Endothelial cell of umbilical vein (primary cell): ENCODE data around the gene AP5Z1. TPM values are rescaled to one million over a fixed set of nuclear protein-coding genes. Genes with fewer than 3 reads are reported as not detected.

ENCODE experiments used
- BruUV-seq: library from RNA; stranded (reverse); fragments of 400-500 nt; replicated peaks from 2 replicates; lab custom pipeline; 2021; lab: Mats Ljungman, UMichigan
- CTCF ChIA-PET: fragments of 300-600, 350-600 bp; sonication (Branson Sonifier 250); formaldehyde crosslinking; loops from one replicate; lab custom pipeline; 2021; ENCODE audit warnings: antibody characterized with exemption, inconsistent platforms; lab: Charles Lee
- POLR2A ChIA-PET: fragments of 300-600, 350-600 bp; sonication (Branson Sonifier 250); formaldehyde crosslinking; loops from one replicate; lab custom pipeline; 2021; ENCODE audit warnings: antibody characterized with exemption, inconsistent platforms; lab: Charles Lee
- DNase-seq: peaks from one replicate; pipeline ENCODE4 v3.0.0-alpha.2; 2011; ENCODE audit warnings: low read depth, low spot score
- FAIRE-seq: peaks from 2 replicates; lab custom pipeline; 2011; peaks lifted over from hg19 to GRCh38; lab: Jason Lieb, UNC
- H2AFZ ChIP-seq: 2 replicates; pipeline ENCODE4 v1.6.0; 2012; ENCODE audit warnings: low read depth, low read length, control low read depth, inconsistent platforms
- H3K27ac ChIP-seq: 2 replicates; pipeline ENCODE4 v1.5.1; 2011; ENCODE audit warnings: low read depth, mild to moderate bottlenecking, control low read depth, low read length, moderate library complexity; ENCODE audit not compliant: insufficient read depth
- H3K27me3 ChIP-seq, 2 experiments: 2 replicates each; pipeline versions ENCODE4 v1.6.0 to v1.6.1; 2011; ENCODE audit warnings: low read length in 2 of 2, mixed read lengths in 1 of 2; ENCODE audit not compliant: control insufficient read depth in 2 of 2, insufficient read depth in 2 of 2
- H3K36me3 ChIP-seq, 2 experiments: 2 replicates in 1 of 2; 3 replicates in 1 of 2; pipeline ENCODE4 v1.5.1; 2011; ENCODE audit warnings: low read length in 2 of 2, mild to moderate bottlenecking in 1 of 2, moderate library complexity in 1 of 2; ENCODE audit not compliant: control insufficient read depth in 2 of 2, insufficient read depth in 2 of 2; ENCODE audit errors: extremely low read depth in 1 of 2
- H3K4me1 ChIP-seq: 3 replicates; pipeline ENCODE4 v1.5.1; 2011; ENCODE audit warnings: mild to moderate bottlenecking, low read length; ENCODE audit not compliant: control insufficient read depth, insufficient read depth; ENCODE audit errors: extremely low read depth
- H3K4me2 ChIP-seq: 2 replicates; pipeline ENCODE4 v1.6.1; 2011; ENCODE audit warnings: low read length, control low read depth, mixed read lengths; ENCODE audit not compliant: insufficient read depth
- H3K4me3 ChIP-seq, 3 experiments: fragments of 200-600 bp in 1 of 3; sonication (generic), shearing (Covaris generic) in 1 of 3; replicated peaks in 1 of 3; 2 replicates each; pipeline ENCODE4 v1.5.1; 2011 to 2016; ENCODE audit warnings: control low read depth in 3 of 3, low read length in 3 of 3, mild to moderate bottlenecking in 2 of 3, inconsistent platforms in 1 of 3, low read depth in 1 of 3, moderate library complexity in 1 of 3; ENCODE audit not compliant: insufficient read depth in 1 of 3
- H3K79me2 ChIP-seq: 2 replicates; pipeline ENCODE4 v1.6.0; 2012; ENCODE audit warnings: low read length, inconsistent platforms; ENCODE audit not compliant: control insufficient read depth, insufficient read depth
- H3K9ac ChIP-seq: replicated peaks from 2 replicates; pipeline ENCODE3; 2011; ENCODE audit warnings: low read length, control low read depth; ENCODE audit not compliant: insufficient read depth; ENCODE audit errors: extremely low read depth
- H3K9me1 ChIP-seq: replicated peaks from 3 replicates; pipeline ENCODE4 v1.6.0; 2011; ENCODE audit warnings: mild to moderate bottlenecking, low read length; ENCODE audit not compliant: control insufficient read depth, insufficient read depth; ENCODE audit errors: extremely low read depth
- H3K9me3 ChIP-seq: replicated peaks from 2 replicates; pipeline ENCODE4 v1.5.1; 2012; ENCODE audit warnings: low read length, inconsistent platforms; ENCODE audit not compliant: control insufficient read depth, insufficient read depth
- H4K20me1 ChIP-seq: replicated peaks from 2 replicates; pipeline ENCODE3; 2011; ENCODE audit warnings: mild to moderate bottlenecking, low read length; ENCODE audit not compliant: control insufficient read depth, insufficient read depth; ENCODE audit errors: extremely low read depth
- EZH2 ChIP-seq: IDR thresholded peaks from 2 replicates; pipeline ENCODE4 v1.6.1; 2012; ENCODE audit warnings: borderline replicate concordance, low read depth, mild to moderate bottlenecking, moderate library complexity, low read length, inconsistent platforms; ENCODE audit not compliant: severe bottlenecking
- FOS ChIP-seq: IDR thresholded peaks from 2 replicates; pipeline ENCODE4 v1.6.1; 2011; ENCODE audit warnings: mild to moderate bottlenecking, low read length, moderate library complexity, borderline replicate concordance; ENCODE audit not compliant: insufficient read depth
- GATA2 ChIP-seq: IDR thresholded peaks from 2 replicates; pipeline ENCODE4 v1.7.0; 2011; ENCODE audit warnings: low read depth, mild to moderate bottlenecking, moderate library complexity, mixed read lengths, low read length; ENCODE audit not compliant: insufficient read length, insufficient read depth
- JUN ChIP-seq: IDR thresholded peaks from 2 replicates; pipeline ENCODE4 v1.6.1; 2011; ENCODE audit warnings: borderline replicate concordance, low read depth; ENCODE audit not compliant: insufficient read length, insufficient read depth
- MYC ChIP-seq: IDR thresholded peaks from one replicate; pipeline ENCODE4 v1.6.1; 2011; ENCODE audit warnings: mild to moderate bottlenecking, low read depth, low read length
- POLR2A ChIP-seq: IDR thresholded peaks from 2 replicates; pipeline ENCODE4 v1.6.1; 2012; ENCODE audit warnings: low read depth, mild to moderate bottlenecking, control low read depth, low read length
- POLR2AphosphoS5 ChIP-seq: IDR thresholded peaks from 2 replicates; pipeline ENCODE4 v1.6.1; 2012; ENCODE audit warnings: low read depth, mild to moderate bottlenecking, control low read depth, low read length, moderate library complexity; ENCODE audit not compliant: insufficient read depth
- dilution Hi-C: fragments of 300-500 bp; cut with MboI; formaldehyde crosslinking; loops from one replicate; pipeline ENCODE4 v1.15.0; 2019; ENCODE audit warnings: low sequenced_read_pairs; ENCODE audit not compliant: extremely low pct_ligation_motif_present
- intact Hi-C: fragments of 100-400 bp; cut with micrococcal nuclease; formaldehyde crosslinking; loops from one replicate; pipeline ENCODE4 v1.10.0; 2022
- polyA plus RNA-seq, 4 experiments: library from polyadenylated mRNA; depleted of rRNA in 3 of 4; stranded (reverse) in 3 of 4; unstranded in 1 of 4; fragments of >200 nt; gene quantifications; 2 replicates each; pipeline versions ENCODE4 v1.2.1 to v1.2.3, GENCODE V29; 2011 to 2012; ENCODE audit warnings: missing spikeins in 1 of 4
- total RNA-seq: library from RNA; stranded (reverse); gene quantifications from 2 replicates; pipeline ENCODE4 v1.2.3, GENCODE V29; 2021
- TF ChIP-seq, protein P1 (sequence below): IDR thresholded peaks from 2 replicates; pipeline ENCODE4 v1.6.1; 2011; ENCODE audit not compliant: insufficient read depth, insufficient read length
- TF ChIP-seq, protein P2 (sequence below), 2 donors: IDR thresholded peaks; 1 replicate in 1 of 2; 2 replicates in 1 of 2; pipeline ENCODE4 v1.5.1; 2011; ENCODE audit warnings: low read length in 2 of 2, mild to moderate bottlenecking in 2 of 2, moderate library complexity in 2 of 2, control low read depth in 1 of 2, inconsistent platforms in 1 of 2, low read depth in 1 of 2; ENCODE audit not compliant: insufficient read depth in 1 of 2; ENCODE audit errors: extremely low read depth in 1 of 2

AP5Z1 gene
- total and polyA plus RNA-seq, 2 donors (not counting 3 experiments of a cell fraction or from before 2014, with no cell fraction given) = 53.7 to 58.9 TPM

DNA sequence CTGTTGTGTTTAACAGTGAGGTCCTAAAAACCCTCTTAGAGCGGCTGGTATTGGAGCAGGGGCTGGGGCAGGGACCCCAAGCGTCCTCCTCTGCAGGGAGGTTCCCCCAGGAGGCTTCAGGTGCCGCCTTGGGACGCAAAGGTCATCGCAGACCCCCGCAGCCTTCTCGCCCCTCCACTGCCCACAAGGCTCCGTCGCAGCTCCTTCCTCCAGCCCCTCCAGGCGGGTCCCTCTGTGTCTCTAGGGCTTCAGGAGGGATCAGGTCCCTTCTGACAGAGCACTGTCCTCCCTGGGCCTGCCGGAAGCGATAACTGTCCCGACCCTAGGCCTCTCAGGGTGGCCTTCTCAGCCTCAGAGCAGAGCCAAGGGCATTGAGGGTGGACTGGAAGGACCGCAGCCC is 26.1 kb upstream of the AP5Z1 start:
- intact Hi-C loops = loop anchor here (2.0 kb wide), 1 partner anchor 109 kb away; no protein-coding TSS in a partner anchor
- Histone ChIP-seq H3K27ac (peak overlapping the region; percentile 76), H3K4me1 (peaks cover 43% of the 10 kb centered on the region), H3K27me3 (no peaks in the 10 kb centered on the region), H3K9me3 (no peaks in the 10 kb centered on the region), H4K20me1 (no peaks in the 10 kb centered on the region), H3K79me2 (peaks cover 43% of the 10 kb centered on the region), H3K9ac (no peak overlapping the region), H3K9me1 (no peaks in the 10 kb centered on the region), H2AFZ (no peak overlapping the region), H3K4me2 (no peak overlapping the region), H3K4me3 (no peak overlapping the region), H3K36me3 (peaks cover under 1% of the 10 kb centered on the region in 2 experiments)
- TF ChIP-seq MYC = no peak
- TF ChIP-seq EZH2 = no peak
- TF ChIP-seq POLR2AphosphoS5 = no peak
- TF ChIP-seq POLR2A = no peak
- no peak for TF ChIP-seq GATA2
- TF ChIP-seq JUN = no peak
- TF ChIP-seq, protein P1, sequence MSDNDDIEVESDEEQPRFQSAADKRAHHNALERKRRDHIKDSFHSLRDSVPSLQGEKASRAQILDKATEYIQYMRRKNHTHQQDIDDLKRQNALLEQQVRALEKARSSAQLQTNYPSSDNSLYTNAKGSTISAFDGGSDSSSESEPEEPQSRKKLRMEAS = no peak
- TF ChIP-seq FOS = no peak
- TF ChIP-seq, protein P2, sequence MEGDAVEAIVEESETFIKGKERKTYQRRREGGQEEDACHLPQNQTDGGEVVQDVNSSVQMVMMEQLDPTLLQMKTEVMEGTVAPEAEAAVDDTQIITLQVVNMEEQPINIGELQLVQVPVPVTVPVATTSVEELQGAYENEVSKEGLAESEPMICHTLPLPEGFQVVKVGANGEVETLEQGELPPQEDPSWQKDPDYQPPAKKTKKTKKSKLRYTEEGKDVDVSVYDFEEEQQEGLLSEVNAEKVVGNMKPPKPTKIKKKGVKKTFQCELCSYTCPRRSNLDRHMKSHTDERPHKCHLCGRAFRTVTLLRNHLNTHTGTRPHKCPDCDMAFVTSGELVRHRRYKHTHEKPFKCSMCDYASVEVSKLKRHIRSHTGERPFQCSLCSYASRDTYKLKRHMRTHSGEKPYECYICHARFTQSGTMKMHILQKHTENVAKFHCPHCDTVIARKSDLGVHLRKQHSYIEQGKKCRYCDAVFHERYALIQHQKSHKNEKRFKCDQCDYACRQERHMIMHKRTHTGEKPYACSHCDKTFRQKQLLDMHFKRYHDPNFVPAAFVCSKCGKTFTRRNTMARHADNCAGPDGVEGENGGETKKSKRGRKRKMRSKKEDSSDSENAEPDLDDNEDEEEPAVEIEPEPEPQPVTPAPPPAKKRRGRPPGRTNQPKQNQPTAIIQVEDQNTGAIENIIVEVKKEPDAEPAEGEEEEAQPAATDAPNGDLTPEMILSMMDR (IDR thresholded peaks at IDR 0.05; ENCODE audit: extremely low read depth in 1 of 2, insufficient read depth in 1 of 2, low read depth in 1 of 2, low read length in 2 of 2) = no peak
- no peak for DNase-seq
- POLR2A ChIA-PET = no interaction called here
- BruUV-seq = no TSS peak
- no peak for FAIRE-seq
- CTCF ChIA-PET = interaction anchor here (3.7 kb wide), 1 partner anchor 24 kb away, joined by 14 read pairs; no protein-coding TSS in a partner anchor
- dilution Hi-C loops = no loop called here
